Stromal cell of bone marrow (primary cell): Measurements from ENCODE around the gene REEP5.
"Not testable (repeated sequence)": the region's sequence is repeated elsewhere in the genome, so short reads cannot be mapped to it uniquely, and the experiment has no call there.

Experiments used
- DNase-seq: peaks from one replicate; pipeline ENCODE4 v3.0.0-alpha.2; 2012; ENCODE audit warnings: low read depth

REEP5 gene

DNA sequence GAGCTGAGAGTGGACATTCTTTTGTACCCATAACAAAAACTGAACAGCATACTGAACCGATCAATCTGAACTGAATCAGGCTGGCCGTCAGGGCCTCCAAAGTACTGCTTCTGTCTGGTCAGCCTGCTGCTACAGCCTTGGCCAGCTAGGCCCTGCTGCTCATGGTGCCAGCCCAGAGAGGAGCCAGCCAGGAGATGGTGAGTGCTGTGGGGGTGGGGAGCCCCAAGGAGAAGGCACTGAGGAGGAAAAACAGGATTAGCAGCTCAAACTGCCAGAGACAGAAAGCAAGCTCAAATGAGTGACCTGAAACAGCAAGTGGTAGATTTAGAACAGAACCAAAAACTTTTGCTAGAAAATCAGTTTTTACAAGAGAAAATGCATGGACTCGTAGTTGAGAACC, 37.0 kb downstream of the REEP5 start:
- DNase-seq, result no peak

DNA sequence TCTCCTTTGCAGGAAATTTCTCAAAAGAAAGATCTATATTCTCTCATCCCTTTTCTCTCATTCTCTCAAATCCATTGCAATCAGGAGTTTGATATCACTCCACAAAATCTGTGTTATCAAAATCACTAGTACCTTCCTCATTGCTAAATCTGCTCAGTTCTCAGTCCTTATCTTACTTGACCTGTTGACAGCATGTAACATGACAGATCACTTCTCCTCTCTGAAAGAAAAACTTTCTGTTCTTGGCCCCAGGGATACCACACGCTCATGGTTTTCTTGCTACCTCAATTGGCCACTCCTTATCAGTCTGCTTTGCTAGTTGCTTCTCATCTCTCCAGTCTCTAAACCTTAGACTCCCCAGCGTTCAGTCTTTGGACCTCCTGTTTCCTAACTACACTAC, 38.8 kb downstream of the REEP5 start:
- no peak for DNase-seq

DNA sequence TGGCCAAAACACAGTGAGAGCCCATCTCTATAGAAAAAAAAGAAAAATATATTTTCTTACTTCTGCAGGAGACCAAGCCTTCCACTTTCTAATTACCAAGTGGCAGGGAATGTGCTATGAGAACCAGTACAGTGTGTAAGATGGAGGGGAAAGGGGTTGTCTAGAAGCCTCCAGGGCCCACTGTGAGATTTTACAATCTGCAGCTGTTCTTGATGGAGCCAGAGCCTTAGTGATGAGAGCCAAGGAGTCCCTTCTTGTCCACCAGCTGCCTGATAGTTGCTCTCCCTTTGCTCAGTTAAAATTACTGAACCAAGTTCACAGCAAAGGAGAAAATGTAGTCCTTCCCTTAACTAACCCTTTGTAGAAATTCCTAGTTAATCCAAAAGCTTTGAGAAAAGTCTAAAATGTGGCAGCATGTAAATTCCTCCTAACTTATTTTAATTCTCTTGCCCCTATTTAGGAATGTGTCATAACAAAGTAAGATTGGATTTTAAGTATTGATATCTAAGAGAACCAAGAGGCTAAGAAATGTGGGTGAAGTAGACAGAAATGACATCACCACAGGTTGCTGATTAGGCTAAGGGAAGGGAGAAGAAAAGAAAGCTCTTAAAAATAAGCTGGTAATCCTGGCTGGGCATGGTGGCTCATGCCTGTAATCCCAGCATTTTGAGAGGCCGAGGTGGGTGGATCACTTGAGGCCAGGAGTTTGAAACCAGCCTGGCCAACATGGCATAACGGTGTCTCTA, 41.6 kb downstream of the REEP5 start:
- no peak for DNase-seq

DNA sequence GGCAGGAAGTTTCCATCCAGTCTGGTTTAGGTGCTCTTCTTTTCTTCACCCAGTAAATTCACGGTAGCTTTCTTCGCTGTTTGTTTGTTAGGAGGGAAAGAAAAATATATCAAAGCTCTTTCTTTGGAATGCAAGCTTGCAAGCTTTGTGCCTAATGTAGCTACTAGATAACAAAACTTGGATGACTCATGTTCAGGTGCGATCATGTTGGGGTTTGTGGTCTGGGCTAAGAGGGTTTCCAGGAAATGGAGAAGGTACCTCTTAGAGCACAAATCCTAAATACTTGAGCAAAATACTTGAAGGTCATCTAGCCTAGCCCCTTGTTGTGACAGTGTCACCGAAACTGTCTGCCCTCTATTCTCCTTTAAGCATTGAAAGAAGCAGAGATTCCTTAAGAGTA, 43.3 kb downstream of the REEP5 start:
- DNase-seq, result no peak

DNA sequence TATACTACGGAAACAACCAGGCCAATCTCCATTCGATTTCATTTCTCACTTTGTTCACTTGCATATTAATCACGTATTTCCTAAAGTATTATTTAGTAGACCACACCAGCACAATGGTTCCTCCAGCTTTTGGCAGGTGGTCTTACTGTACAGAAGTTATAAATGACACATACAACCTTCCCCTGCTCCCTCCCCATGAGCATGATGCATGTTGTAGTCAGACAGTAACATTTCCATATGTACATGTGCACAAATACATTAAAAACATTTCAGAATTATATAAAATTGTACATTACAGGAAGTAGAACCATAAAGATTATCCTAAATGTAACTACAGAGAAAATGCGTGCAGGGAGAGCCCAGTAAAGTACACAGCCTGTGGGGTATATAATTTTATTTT, 43.9 kb downstream of the REEP5 start:
- DNase-seq, result no peak

DNA sequence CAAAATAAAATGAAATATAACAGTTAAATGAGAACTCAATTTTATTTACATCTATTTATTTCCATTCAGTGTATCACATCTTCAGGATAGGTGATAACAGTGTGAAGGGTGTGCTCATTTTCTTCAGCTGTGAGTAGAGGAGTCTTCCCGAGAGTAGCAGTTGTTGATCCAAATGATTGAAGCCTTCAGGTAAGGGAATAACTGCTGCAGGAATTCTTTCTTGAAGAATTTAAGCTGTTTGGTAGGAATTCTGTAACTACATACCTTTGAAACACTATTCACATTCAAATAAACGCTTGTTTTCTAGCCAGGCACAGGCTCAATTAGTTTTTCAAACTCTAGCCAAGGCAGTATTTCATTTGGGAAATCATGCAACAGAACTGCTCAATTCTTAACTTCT, 45.7 kb downstream of the REEP5 start:
- no peak for DNase-seq

DNA sequence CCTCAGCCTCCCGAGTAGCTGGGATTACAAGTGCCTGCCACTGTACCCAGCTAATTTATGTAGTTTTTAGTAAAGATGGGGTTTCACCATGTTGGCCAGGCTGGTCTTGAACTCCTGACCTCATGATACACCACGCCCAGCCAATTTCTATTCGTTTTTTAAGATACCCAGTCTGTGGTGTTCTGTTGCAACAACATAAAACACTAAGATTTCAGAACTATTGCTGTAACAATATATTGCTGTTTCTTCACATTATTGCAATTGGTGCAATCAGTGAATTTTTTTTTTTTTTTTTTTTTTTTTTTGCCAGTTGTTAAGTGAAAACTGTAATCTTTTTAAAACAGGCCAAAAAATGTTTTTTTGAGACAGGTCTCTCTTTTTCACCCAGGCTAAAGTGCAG, 51.1 kb downstream of the REEP5 start:
- DNase-seq, result no peak

DNA sequence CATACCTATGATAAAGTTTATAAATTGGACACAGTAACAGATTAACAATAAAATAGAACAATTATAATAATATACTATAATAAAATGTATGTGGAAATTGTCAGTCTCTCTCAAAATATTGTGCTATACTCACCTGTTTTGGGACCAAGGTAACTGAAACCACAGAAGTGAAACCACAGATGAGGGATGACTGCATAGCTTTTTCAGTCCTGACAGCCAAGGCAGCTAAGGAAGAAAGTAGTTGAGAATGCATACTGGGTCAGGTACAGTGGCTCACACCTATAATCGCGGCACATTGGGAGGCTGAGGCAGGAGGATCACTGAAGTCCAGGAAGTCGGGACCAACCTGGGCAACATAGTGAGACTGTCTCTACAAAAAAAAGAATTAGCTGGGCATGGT, 52.1 kb downstream of the REEP5 start:
- no peak for DNase-seq

DNA sequence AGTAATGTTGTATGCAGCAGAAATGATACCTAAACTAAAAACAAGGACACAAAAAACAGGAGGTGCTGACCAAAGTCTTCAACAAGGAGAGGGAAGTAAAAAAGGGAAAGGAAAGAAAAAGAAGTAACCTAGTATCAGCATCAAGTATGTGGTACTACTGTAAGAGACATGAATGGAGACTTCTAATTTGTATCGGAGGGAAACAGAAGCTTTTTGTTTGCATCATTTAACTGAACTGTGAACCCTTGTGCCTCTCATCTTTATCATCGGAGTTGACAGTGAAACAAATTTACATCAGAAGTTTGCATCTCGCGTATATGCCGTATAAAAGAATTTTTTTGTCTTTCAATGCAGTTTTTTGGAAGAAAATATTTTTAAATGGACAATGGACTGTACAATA, 54.6 kb downstream of the REEP5 start:
- no peak for DNase-seq

DNA sequence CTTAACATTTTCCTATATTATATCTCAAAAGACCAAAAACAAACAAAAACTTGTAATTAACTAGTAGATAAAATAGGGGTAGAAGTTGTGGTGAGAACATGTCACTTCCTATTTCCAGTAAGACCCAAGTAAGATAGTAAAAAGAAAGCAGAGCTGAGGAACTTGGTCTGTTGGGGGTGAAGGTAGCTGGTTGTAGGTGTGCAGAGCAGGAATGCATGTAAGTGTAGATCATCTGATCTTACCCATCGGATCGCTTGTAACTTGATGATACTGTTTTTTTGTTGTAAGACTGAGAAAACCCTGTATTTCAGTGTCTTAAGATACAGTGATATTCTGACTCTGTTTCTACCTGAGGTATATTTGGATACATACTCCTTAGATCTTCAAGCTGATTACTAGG, 55.3 kb downstream of the REEP5 start:
- DNase-seq, result no peak

DNA sequence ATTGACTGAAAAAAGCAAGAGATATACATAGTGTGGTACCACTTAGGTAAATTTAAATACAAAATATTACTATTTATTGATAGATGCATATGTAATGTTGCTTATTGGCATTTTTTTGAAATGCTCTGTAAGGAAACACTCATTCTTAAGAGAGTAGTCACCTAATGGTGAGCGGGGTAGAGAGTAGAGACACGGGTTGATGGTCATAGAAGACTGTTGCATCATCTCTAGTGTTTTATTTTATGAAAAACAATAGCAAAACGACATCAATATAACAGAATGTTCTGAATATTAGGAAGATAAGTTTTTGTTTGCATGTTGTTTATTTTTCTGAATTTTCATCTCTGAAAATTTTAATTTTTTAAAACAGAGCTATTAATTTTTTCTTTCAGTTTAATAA, 56.9 kb downstream of the REEP5 start:
- DNase-seq, result no peak

DNA sequence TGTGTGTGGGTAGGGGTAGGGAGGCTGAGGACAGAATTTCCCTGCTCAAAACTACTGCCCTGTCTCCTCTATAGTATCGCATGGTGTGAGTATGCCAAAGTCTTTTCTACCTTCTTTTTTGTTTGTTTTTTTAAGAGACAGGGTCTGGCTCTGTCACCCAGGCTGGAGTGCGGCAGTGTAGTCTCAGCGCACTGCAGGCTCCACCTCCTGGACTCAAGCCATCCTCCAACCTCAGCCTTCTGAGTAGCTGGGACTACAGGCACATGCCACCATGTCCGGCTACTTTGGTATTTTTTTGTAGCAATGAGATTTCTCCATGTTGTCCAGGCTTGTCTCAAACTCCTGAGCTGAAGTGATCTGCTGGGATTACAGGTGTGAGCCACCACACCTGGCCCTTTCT, 58.5 kb downstream of the REEP5 start:
- DNase-seq, result no peak

DNA sequence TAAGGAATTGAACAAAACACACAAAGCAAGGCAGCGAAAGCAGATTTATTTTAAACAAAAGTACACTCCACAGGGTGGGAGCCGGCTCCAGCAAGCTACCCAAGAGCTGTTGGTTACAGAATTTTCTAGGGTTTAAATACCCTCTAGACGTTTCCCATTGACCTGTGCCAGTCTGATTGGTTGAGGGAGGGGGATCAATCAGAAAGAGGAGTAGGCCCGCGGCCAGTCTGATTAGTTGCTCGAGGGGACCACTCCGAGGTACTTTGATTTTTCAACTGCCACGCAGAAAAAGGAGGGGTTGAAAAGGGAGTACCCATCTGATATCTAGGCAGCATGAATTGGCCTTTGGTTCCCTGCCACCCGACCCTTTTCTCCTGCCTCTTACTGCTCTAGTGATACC, 59.9 kb downstream of the REEP5 start:
- no peak for DNase-seq

DNA sequence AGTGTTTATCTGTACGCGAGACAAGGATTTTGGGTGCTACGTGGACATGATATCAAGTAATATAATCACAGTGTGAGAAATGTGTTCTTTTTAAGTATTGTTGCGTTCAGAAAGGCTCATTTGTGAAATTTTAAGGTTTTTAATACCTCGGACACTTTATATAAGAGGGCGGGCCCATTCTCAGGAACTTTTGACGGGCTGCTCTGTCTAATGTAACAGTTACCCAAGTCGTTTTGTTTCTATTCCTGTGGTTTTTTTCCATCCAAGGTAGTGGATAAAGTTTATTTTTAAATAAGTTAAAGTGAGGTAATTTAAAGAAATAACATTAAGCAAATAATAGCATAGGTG, 60.4 kb downstream of the REEP5 start:
- no peak for DNase-seq

DNA sequence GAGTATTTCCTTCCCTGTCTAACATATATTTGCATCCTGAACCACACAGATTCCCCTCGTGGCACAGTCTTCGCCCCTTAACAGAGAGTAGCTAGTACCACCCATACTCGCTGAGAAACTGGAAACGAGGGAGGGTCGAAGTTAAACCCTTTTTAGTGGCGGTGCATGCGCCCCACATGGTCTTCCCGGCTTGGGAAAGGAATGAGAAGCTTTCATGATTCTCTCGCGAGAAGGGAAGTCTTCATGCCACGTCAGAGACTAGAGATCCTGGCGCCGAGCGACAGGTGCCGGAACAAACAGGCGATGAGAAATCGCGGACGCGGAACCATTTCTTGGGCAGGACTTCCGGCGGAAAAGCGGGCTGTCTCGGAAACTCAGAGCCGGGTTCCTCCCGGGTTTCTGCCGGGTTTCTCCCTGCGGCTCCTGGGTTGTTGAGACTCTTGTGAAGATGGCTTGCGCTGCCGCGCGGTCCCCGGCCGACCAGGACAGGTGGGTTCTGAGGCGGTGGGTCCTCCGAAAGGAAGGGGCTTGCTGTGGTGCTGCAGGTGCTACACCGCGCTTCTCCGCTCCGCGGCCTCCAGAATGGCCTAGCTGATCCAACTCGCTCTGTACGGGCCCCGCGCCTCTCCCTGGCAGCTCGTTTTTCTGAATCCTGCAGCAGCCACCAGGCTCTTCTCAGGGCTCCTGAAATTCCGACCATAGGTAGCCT, 60.9 kb downstream of the REEP5 start, which contains the start of gene SRP19:
SRP19 (plus strand) TSS at position 359 of the 709 bp plus-strand sequence; CDS start at position 449, 90 bp downstream.
- peak; percentile 98 for DNase-seq

DNA sequence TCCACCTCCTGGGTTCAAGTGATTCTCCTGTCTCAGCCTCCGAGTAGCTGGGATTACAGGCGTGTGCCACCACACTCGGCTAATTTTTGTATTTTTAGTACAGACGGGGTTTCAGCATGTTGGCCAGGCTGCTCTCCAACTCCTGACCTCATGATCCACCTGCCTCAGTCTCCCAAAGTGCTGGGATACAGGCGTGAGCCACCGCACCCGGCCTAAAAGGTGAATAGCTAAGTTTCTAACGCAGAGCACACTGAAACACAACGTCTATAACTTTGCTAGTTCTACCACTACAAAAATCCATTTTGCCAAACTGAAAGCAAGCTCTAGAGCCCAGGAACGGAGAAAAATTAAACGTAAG, 61.5 kb downstream of the REEP5 start:
- DNase-seq, result not testable (repeated sequence)

DNA sequence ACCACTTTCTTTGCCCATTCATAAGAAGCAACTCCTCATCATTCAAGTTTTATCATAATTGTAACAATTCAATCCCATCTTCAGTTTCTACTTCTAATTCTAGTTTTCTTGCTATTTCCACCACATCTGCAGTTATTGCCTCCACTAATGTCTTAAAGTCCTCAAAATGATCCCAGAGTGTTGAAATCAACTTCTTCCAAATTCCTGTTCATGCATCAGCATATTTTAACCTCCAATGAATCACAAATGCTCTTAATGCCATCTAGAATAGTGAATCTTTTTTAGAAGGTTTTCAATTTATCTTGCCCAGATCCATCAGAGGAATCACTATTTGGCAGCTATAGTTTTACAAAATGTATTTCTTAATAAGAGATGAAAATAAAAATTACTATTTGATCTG, 64.2 kb downstream of the REEP5 start:
- DNase-seq, result no peak

DNA sequence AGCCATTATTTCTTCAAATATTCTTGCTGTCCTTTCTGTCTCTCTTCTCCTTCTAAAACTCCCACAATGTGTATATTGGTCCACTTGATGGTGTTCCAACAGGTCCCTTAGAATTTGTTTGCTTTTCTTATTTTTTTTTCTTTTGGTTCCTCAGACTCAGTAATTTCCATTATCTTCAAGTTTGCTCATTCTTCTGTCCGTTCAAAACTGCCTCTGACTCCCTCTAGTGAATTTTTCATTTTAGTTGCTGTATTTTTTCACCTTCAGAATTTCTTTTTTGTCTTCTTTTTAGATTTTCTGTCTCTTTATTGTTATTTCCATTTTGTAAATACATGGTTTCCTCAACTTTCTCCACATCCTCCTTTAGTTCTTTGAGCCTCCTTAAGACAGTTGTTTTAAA, 67.4 kb downstream of the REEP5 start:
- DNase-seq, result no peak

DNA sequence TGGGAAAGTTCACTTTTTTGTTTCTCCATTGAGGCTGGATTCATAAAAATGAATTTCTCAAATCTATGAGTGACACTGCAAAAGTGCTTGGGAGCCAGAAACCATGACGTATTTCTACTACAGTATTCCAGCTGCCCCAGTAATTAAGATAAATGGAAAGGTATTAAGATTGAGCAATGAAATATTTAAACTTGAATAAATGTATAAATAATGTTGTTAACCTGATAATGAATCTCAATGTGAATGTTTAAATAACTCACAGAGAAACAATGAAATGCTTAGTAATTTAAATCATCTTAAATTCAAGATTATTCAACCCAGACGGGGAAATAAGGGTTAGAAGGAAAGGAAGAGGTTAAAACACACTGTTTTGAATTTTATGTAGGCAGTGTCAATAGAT, 72.1 kb downstream of the REEP5 start:
- DNase-seq, result no peak

DNA sequence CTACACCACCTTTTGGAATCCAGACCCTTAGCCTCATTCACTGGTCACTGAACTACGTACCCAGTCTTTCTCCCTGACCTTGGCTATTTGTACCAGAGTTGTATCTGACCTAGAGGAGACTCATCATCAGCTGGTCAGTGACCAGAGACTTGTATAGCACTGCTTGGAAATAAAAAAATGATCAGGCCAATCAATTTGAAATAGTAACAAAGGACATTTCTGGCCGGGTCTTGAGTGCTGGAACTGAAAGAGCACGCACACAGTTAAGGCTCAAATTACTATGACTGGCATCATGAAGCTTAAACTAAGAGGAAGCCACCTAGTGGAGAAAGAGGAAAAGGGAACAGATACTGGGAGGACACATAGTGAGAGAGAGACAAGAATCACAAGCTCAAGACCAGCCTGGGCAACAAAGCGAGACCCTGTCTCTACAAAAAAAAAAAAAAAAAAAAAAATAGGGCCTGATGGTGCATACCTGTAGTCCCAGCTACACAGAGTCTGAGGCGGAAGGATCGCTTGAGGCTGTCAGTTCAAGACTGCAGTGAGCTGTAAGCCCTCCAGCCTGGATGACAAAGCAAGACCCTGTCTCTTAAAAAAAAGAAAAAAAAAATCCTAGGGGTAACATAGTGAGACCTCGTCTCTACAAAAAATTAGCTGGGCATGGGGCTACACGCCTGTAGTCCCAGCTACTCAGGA, 73.8 kb downstream of the REEP5 start:
- peak; percentile 72 for DNase-seq

DNA sequence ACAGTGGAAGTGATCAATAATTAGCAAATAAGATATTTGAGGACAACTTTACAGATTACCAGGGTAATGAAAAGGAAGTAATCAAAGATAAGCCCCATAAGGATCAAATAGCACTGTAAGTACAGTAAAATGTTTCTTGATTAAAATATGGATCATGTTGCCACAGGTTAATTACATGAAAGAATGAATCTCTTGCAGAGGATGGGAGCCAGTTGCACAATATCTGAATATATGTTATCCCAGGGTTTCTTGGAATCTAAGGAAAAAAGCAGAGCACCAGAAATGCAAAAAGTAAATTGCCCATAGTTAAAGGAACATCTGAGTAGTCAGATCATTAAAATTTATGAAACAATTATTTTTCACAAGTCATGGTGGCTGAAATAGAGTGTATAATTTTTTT, 74.7 kb downstream of the REEP5 start:
- DNase-seq, result no peak

DNA sequence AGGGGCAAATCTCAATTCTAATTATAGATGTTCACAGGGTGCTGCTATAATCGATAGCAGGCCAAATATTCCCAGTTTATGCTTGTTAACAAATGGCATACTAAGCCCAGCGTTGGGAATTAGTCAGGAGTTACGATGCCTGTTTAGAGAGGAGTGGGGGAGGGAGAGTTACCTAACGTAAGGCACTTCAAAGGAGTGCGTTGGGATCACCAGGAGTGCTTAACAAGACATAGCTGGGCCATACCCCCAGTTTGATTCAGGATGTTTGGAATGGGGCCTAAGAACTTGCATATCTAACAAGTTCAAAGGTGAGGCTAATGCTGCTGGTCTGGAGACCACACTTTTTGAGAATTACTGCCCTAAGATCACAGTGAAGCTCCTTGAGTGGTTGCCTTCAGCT, 75.5 kb downstream of the REEP5 start:
- no peak for DNase-seq

DNA sequence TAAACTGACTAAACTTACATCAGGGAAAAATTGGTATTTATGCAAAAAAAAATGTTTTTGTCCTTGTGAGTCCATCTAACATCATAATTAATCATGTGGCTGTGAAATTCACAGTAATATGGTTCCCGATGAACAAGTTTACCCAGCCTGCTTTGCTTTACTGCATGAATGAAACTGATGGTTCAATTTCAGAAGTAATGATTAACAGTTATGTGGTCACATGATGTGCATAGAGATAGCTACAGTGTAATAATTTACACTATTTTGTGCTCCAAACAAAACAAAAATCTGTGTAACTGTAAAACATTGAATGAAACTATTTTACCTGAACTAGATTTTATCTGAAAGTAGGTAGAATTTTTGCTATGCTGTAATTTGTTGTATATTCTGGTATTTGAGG, 77.5 kb downstream of the REEP5 start:
- DNase-seq, result no peak
